GM12878 (cell line): ENCODE measurements around the gene PBRM1. TPM values are rescaled to one million over a fixed set of nuclear protein-coding genes. Genes with fewer than 3 reads are reported as not detected.

Experiments used
- ATF2 ChIP-seq: IDR thresholded peaks from 2 replicates; pipeline ENCODE4 v1.6.1; 2012; ENCODE audit warnings: low read length, inconsistent platforms
- ATF3 ChIP-seq: IDR thresholded peaks from 2 replicates; pipeline ENCODE4 v1.6.1; 2011; ENCODE audit warnings: low read depth, mild to moderate bottlenecking, low read length, moderate library complexity, borderline replicate concordance; ENCODE audit errors: extremely low read depth
- BACH1 ChIP-seq: fragments of 450-650 bp; IDR thresholded peaks from 2 replicates; pipeline ENCODE4 v1.6.1; 2017; ENCODE audit warnings: mild to moderate bottlenecking, borderline replicate concordance
- BCLAF1 ChIP-seq: fragments of 450-650 bp; IDR thresholded peaks from 2 replicates; pipeline ENCODE4 v1.6.1; 2017; ENCODE audit warnings: antibody characterized with exemption, mild to moderate bottlenecking, moderate library complexity
- BHLHE40 ChIP-seq, 2 experiments: fragments of 450-650 bp in 1 of 2; IDR thresholded peaks; 2 replicates each; pipeline ENCODE4 v1.6.1; 2011 to 2017; ENCODE audit warnings: low read depth in 2 of 2, borderline replicate concordance in 1 of 2, improper control_type of control experiment in 1 of 2, low read length in 1 of 2, mild to moderate bottlenecking in 1 of 2
- BMI1 ChIP-seq: fragments of 450-650 bp; IDR thresholded peaks from 2 replicates; pipeline ENCODE4 v1.6.1; 2016; ENCODE audit warnings: mild to moderate bottlenecking, moderate library complexity, borderline replicate concordance
- CHD1 ChIP-seq: IDR thresholded peaks from 2 replicates; pipeline ENCODE4 v1.6.1; 2012; ENCODE audit warnings: low read depth, low read length, improper control_type of control experiment
- CREM ChIP-seq: IDR thresholded peaks from 2 replicates; pipeline ENCODE4 v1.6.1; 2014; ENCODE audit warnings: antibody characterized with exemption, low read depth
- FOXK2 ChIP-seq: fragments of 450-650 bp; IDR thresholded peaks from 2 replicates; pipeline ENCODE4 v1.6.1; 2017; ENCODE audit warnings: mild to moderate bottlenecking, moderate library complexity
- IKZF2 ChIP-seq, 2 experiments: fragments of 450-650 bp; IDR thresholded peaks; 2 replicates each; pipeline ENCODE4 v1.6.1; 2017; ENCODE audit warnings: mild to moderate bottlenecking in 2 of 2, moderate library complexity in 2 of 2
- MEF2B ChIP-seq: fragments of 450-650 bp; IDR thresholded peaks from 2 replicates; pipeline ENCODE4 v1.6.1; 2018; ENCODE audit warnings: mild to moderate bottlenecking, moderate library complexity; ENCODE audit not compliant: partially characterized antibody, poor library complexity, severe bottlenecking
- NR2C2 ChIP-seq: IDR thresholded peaks from 2 replicates; pipeline ENCODE4 v1.6.1; 2011; ENCODE audit warnings: borderline replicate concordance, low read depth; ENCODE audit not compliant: control insufficient read depth, insufficient read length
- POLR2A ChIP-seq: IDR thresholded peaks from 2 replicates; pipeline ENCODE4 v1.6.1; 2011; ENCODE audit warnings: low read depth, mild to moderate bottlenecking, low read length
- POU2F2 ChIP-seq: IDR thresholded peaks from 3 replicates; pipeline ENCODE4 v1.6.1; 2011; ENCODE audit warnings: low read depth, mild to moderate bottlenecking, low read length, borderline replicate concordance
- SIN3A ChIP-seq: IDR thresholded peaks from 2 replicates; pipeline ENCODE4 v1.6.1; 2012; ENCODE audit warnings: low read depth, low read length, improper control_type of control experiment
- SKIL ChIP-seq: fragments of 450-650 bp; IDR thresholded peaks from 2 replicates; pipeline ENCODE4 v1.6.1; 2017; ENCODE audit warnings: mild to moderate bottlenecking, low read depth, inconsistent platforms; ENCODE audit not compliant: poor library complexity, severe bottlenecking
- SMAD5 ChIP-seq: IDR thresholded peaks from 2 replicates; pipeline ENCODE4 v1.6.1; 2016; ENCODE audit warnings: antibody characterized with exemption, low read depth
- SRF ChIP-seq, 2 experiments: IDR thresholded peaks; 2 replicates each; pipeline ENCODE4 v1.6.1; 2011; ENCODE audit warnings: low read depth in 2 of 2, low read length in 2 of 2, mild to moderate bottlenecking in 1 of 2, moderate library complexity in 1 of 2
- ZBED1 ChIP-seq: IDR thresholded peaks from 2 replicates; pipeline ENCODE4 v1.6.1; 2016; ENCODE audit warnings: borderline replicate concordance
- ZNF687 ChIP-seq: fragments of 450-650 bp; IDR thresholded peaks from 2 replicates; pipeline ENCODE4 v1.6.1; 2017; ENCODE audit warnings: mild to moderate bottlenecking, moderate library complexity
- ZSCAN29 ChIP-seq: fragments of 450-650 bp; IDR thresholded peaks from 2 replicates; pipeline ENCODE4 v1.6.1; 2017; ENCODE audit warnings: mild to moderate bottlenecking, moderate library complexity
- polyA plus RNA-seq, 11 experiments: library from polyadenylated mRNA; depleted of rRNA in 4 of 11; unstranded in 6 of 11; stranded (reverse) in 5 of 11; fragments of >200 nt; fragmentation: Nextera tagmentation in 4 of 11; fragmentation: Illumina TruSeq in 1 of 11; extraction: Ambion mirVana in 4 of 11; extraction: Trizol in 1 of 11; gene quantifications; 1 replicate in 1 of 11; 2 replicates in 10 of 11; pipeline versions ENCODE4 v1.2.1 to v1.2.3, GENCODE V29; 2011 to 2016; ENCODE audit warnings: inconsistent platforms in 2 of 11, missing spikeins in 2 of 11, low read depth in 1 of 11
- total RNA-seq, 4 experiments: library from RNA; depleted of rRNA in 3 of 4; stranded (reverse); fragments of >200 nt in 3 of 4; fragmentation: Illumina TruSeq in 1 of 4; extraction: Trizol in 1 of 4; gene quantifications; 2 replicates each; pipeline versions ENCODE4 v1.2.1 to v1.2.3, GENCODE V29; 2013 to 2021

PBRM1 gene
- total and polyA plus RNA-seq, 10 of the 15 experiments (the other 5 are each of a cell fraction or from before 2014, with no cell fraction given), result 8.9 to 88.9 (median 39.3) TPM

GRCh38 chr3:52532517-52532837 is 153.2 kb downstream of the PBRM1 start (continued):
- TF ChIP-seq ZBED1, result 0 out of 2 replicates have a peak, but pooled peaks have one; percentile 12
- no peak for TF ChIP-seq SMAD5
- peak; percentile 55 for TF ChIP-seq CREM
- TF ChIP-seq CHD1, result no peak
- TF ChIP-seq SRF (IDR thresholded peaks at IDR 0.05; ENCODE audit: low read depth in 2 of 2, low read length in 2 of 2), result no peak
- no peak for TF ChIP-seq POU2F2
- TF ChIP-seq POLR2A, result peak; percentile 57; the same call in 1 of the 2 replicates
- no peak for TF ChIP-seq ATF3
- no peak for TF ChIP-seq ATF2
- TF ChIP-seq NR2C2, result no peak
- no peak for TF ChIP-seq MEF2B
- TF ChIP-seq BMI1, result no peak
- TF ChIP-seq SIN3A, result peak; percentile 19; the same call in 1 of the 2 replicates
- no peak for TF ChIP-seq ZSCAN29
- no peak for TF ChIP-seq BCLAF1
- TF ChIP-seq SKIL, result peak; percentile 38
- 0 out of 4 replicates have a peak, but pooled peaks have one; percentile 4 to 19 for TF ChIP-seq BHLHE40 (IDR thresholded peaks at IDR 0.05; ENCODE audit: borderline replicate concordance in 1 of 2, low read depth in 2 of 2, low read length in 1 of 2)
- TF ChIP-seq ZNF687, result peak; percentile 28; the same call in 1 of the 2 replicates
- no peak for TF ChIP-seq BACH1
- no peak for TF ChIP-seq FOXK2
- no peak for TF ChIP-seq IKZF2 (IDR thresholded peaks at IDR 0.05)
